ENCODE results near the gene ATF7IP2. TPM values are rescaled to one million over a fixed set of nuclear protein-coding genes. Genes with fewer than 3 reads are reported as not detected.
A peak's percentile ranks its signal among the peaks of the same experiment; 100 is the strongest.

Gene ATF7IP2
- total RNA-seq, 1 experiment from 2014 or later = not detected

DNA sequence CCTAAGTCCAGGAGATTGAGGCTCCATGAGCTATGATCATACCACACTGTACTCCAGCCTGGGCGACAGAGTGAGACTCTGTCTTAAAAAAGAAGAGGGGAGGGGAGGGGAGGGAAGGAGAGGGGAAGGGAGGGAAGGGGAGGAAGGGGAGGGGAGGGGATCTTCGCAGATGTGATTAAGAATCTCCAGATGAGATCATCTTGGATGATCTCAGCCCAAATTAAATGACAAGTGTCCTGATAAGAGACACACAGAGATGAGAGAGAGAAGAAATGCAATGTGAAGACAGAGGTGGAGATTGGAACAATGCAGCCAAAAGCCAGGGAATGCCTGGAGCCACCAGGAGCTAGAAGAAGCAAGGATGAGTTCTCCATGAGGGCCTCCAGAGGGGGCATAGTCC, 124.4 kb downstream of the ATF7IP2 start:
- Histone ChIP-seq H3K4me1 (replicated peaks; ENCODE audit: insufficient read depth) (peaks cover 10% of the 10 kb centered on the region), H3K36me3 (ENCODE audit: low read depth) (no peaks in the 10 kb centered on the region), H4K20me1 (ENCODE audit: insufficient read depth) (no peaks in the 10 kb centered on the region), H3K4me3 (no peak overlapping the region), H3F3A (ENCODE audit: insufficient read depth, low read depth) (peaks cover 5% of the 10 kb centered on the region; the same call in 1 of the 2 replicates), H3K4me2 (no peak overlapping the region), H3K9me3 (ENCODE audit: insufficient read depth, low read depth) (no peaks in the 10 kb centered on the region), H3K9me2 (ENCODE audit: insufficient read depth) (no peaks in the 10 kb centered on the region), H3K27me3 (ENCODE audit: insufficient read depth, low read depth) (no peaks in the 10 kb centered on the region), H2AFZ (no peak overlapping the region), H3K27ac (no peak overlapping the region), H3K79me2 (ENCODE audit: low read depth) (no peaks in the 10 kb centered on the region)
- BruUV-seq (replicated peaks) = no TSS peak
- intact Hi-C loops (cut with micrococcal nuclease; ENCODE audit: unreplicated experiment) = no loop called here
- TF ChIP-seq EZH2 (IDR thresholded peaks at IDR 0.05; ENCODE audit: low read depth) = no peak
- ChIA-PET CTCF (interaction anchor here (0.6 kb wide), 2 partner anchors 15 to 1371 kb away, joined by 3 to 4 read pairs; no protein-coding TSS in a partner anchor), POLR2A (ENCODE audit: unreplicated experiment) (no interaction called here)
- no peak for DNase-seq

DNA sequence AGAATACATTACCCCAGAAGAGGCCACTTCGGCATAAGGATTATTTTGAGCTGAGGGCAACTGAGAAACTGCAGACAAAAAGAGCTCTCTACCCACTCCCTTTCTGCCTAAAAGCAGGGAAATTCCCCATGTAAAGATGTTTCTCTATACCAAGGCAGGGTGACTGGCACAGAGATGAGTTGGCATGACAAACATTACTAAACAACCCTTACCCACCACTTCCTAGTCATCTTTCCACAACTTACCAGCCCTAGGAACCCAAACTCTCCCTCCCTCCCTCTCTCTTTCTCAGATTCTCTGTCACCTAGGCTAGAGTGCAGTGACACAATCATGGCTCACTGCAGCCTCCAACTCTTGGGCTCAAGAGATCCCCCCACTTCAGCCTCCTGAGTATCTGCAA, 126.0 kb downstream of the ATF7IP2 start:
- BruUV-seq (replicated peaks) = no TSS peak
- Histone ChIP-seq H3F3A (ENCODE audit: insufficient read depth, low read depth) (peaks cover 7% of the 10 kb centered on the region; the same call in 1 of the 2 replicates), H4K20me1 (ENCODE audit: insufficient read depth) (no peaks in the 10 kb centered on the region), H3K36me3 (ENCODE audit: low read depth) (no peaks in the 10 kb centered on the region), H3K4me2 (no peak overlapping the region), H3K79me2 (ENCODE audit: low read depth) (no peaks in the 10 kb centered on the region), H3K9me2 (ENCODE audit: insufficient read depth) (no peaks in the 10 kb centered on the region), H3K4me3 (no peak overlapping the region), H3K9me3 (ENCODE audit: insufficient read depth, low read depth) (no peaks in the 10 kb centered on the region), H3K27me3 (ENCODE audit: insufficient read depth, low read depth) (no peaks in the 10 kb centered on the region), H3K27ac (no peak overlapping the region), H3K4me1 (replicated peaks; ENCODE audit: insufficient read depth) (peaks cover 12% of the 10 kb centered on the region), H2AFZ (no peak overlapping the region)
- ChIA-PET POLR2A (ENCODE audit: unreplicated experiment) (no interaction called here), CTCF (no interaction called here)
- intact Hi-C loops (cut with micrococcal nuclease; ENCODE audit: unreplicated experiment) = no loop called here
- DNase-seq = no peak
- TF ChIP-seq, protein P1, sequence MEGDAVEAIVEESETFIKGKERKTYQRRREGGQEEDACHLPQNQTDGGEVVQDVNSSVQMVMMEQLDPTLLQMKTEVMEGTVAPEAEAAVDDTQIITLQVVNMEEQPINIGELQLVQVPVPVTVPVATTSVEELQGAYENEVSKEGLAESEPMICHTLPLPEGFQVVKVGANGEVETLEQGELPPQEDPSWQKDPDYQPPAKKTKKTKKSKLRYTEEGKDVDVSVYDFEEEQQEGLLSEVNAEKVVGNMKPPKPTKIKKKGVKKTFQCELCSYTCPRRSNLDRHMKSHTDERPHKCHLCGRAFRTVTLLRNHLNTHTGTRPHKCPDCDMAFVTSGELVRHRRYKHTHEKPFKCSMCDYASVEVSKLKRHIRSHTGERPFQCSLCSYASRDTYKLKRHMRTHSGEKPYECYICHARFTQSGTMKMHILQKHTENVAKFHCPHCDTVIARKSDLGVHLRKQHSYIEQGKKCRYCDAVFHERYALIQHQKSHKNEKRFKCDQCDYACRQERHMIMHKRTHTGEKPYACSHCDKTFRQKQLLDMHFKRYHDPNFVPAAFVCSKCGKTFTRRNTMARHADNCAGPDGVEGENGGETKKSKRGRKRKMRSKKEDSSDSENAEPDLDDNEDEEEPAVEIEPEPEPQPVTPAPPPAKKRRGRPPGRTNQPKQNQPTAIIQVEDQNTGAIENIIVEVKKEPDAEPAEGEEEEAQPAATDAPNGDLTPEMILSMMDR (conservative IDR thresholded peaks at IDR 0.05) = no peak
- TF ChIP-seq EZH2 (IDR thresholded peaks at IDR 0.05; ENCODE audit: low read depth) = no peak

DNA sequence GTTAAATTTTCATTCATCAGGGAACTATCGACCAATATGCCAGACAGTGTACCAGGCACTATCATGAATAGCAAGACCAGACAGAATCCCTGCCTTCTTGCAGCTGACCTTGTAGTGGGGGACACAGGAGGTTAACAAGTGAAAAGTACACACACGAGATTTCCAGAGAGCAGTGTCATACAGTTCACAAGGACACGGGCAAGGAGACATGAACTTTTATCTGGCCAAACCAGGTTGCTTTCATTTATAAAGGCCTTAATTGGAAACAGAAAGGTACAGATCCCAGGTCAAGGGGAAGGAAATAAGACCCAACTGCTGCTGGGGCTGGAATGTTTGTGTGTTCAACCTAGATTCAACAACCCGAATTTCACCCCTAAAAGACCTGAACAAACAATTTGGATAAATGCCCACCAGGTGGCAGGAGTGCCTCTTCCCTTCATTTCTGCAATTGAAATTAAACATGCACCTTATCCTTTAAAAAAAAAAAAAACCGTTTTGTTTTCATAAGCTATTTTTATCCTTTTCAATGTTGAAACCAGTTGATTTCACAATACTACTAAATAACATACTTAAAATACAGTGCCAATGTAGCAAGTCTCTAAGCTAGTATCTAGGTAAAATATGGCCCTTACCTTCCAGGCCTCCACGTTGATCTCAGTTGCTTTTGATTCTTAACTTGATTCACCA, 128.7 kb downstream of the ATF7IP2 start:
- H3F3A ChIP-seq (ENCODE audit: insufficient read depth, low read depth) = peaks cover 7% of the 10 kb centered on the region; the same call in 1 of the 2 replicates
- H3K27me3 ChIP-seq (ENCODE audit: insufficient read depth, low read depth) = no peaks in the 10 kb centered on the region
- peak overlapping the region; percentile 57 for H3K4me2 ChIP-seq
- peak; percentile 70 to 83 for DNase-seq
- H3K9me3 ChIP-seq (ENCODE audit: insufficient read depth, low read depth) = no peaks in the 10 kb centered on the region
- intact Hi-C loops (cut with micrococcal nuclease; ENCODE audit: unreplicated experiment) = loop anchor here (1.0 kb wide), 2 partner anchors 223 to 404 kb away; no protein-coding TSS in a partner anchor
- no peaks in the 10 kb centered on the region for H3K36me3 ChIP-seq (ENCODE audit: low read depth)
- no peaks in the 10 kb centered on the region for H4K20me1 ChIP-seq (ENCODE audit: insufficient read depth)
- H2AFZ ChIP-seq = no peak overlapping the region
- peaks cover 15% of the 10 kb centered on the region for H3K4me1 ChIP-seq (replicated peaks; ENCODE audit: insufficient read depth)
- no peak for TF ChIP-seq EZH2 (IDR thresholded peaks at IDR 0.05; ENCODE audit: low read depth)
- TF ChIP-seq, protein P1 (conservative IDR thresholded peaks at IDR 0.05) = peak; percentile 86
- CTCF ChIA-PET = interaction anchor here (0.5 to 1.9 kb wide), 26 partner anchors 16 to 1619 kb away, joined by 3 to 15 read pairs (median 4); partner anchors contain the start of genes CLEC16A and DEXI
- H3K27ac ChIP-seq = peak overlapping the region; percentile 42
- BruUV-seq (replicated peaks) = no TSS peak
- H3K4me3 ChIP-seq = no peak overlapping the region
- no peaks in the 10 kb centered on the region for H3K9me2 ChIP-seq (ENCODE audit: insufficient read depth)
- POLR2A ChIA-PET (ENCODE audit: unreplicated experiment) = interaction anchor here (0.7 to 0.9 kb wide), 3 partner anchors 230 to 1378 kb away, joined by 3 to 20 read pairs (median 4); partner anchors contain the start of gene NUBP1
- no peaks in the 10 kb centered on the region for H3K79me2 ChIP-seq (ENCODE audit: low read depth)

Measured in PC-9 (cell line).